Amniotic epithelial cell (primary cell): ENCODE data around the gene KNCN.
A peak's percentile ranks its signal among the peaks of the same experiment; 100 is the strongest.

Source experiments
- DNase-seq: peaks from one replicate; pipeline ENCODE4 v3.0.0-alpha.2; 2010; ENCODE audit warnings: low read depth

The KNCN gene

DNA sequence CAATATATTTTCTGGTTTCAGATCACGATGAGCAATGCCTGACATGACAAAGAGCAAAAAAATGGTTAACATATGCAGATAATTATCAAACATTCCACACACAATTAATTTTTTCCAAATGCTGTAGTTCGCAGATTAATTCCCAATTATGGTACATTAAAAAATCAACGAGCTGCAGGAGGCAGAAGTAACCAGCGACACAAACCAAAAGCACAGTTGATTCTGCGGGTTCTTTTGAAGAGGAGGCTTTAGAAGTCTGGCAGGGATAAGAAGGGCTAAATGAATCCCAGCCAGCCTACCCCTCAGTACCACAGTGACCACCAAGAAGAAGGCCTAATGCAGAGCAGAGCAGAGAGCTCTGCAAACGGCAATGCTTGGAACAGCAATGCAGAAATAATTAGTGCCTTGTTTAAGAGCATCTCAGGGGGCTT is 17.0 kb upstream of the KNCN start:
- DNase-seq, result no peak

DNA sequence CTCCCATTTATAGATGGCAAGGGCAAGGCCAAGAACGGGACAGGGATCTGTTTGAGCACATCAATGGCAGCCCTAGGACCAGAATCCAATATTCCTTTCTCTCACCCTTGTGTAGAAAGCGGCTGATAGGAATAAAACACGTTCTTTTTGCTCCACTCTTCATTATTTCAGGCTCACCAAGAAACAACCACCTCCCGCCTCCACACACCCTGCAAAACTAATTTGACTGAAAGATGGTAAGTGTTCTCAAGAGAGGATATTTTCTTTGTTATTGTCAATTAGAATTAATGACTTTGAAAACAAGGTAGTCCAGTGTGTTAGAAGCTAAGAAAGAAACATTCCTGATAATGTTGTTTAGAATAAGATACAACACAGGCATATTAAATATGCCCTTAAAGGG is 11.9 kb upstream of the KNCN start:
- no peak for DNase-seq

DNA sequence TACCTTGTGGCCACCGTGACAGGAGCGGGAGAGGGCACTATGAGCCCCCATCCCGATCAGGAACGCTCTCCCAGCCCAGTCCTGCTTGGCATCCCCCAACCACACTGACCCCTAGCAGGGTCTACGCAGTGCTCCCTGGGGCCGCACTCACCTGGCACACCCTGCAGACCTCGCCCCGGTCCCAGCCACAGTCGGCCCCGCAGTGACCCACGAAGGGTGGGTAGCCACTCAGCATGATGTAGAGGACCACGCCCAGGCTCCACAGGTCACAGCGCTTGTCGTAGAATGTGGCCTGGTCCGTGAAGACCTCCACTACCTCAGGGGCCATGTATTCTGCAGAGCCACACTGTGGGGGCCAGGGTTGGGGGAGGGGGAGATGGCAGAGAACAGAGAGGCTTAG is 11.1 kb upstream of the KNCN start:
- DNase-seq, result no peak

DNA sequence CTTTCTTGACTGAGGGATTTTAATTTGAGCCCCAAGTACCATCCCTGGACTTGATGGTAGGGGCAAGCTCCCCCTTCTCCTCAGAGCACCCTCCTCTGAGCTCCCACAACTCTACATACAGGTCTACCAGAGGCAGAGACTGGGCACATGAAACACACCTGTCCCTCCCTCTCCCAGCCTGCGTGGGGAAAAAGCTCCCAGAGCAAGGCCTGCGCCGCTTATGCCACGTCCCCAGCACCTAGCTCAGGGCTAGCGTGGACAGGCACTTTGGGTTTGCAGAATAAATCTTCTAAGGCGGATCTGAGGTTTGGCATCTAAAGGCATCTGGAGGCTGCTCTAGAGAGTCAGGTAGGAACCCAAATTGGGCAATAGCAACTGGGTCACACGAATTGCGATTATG is 7.5 kb upstream of the KNCN start:
- no peak for DNase-seq

DNA sequence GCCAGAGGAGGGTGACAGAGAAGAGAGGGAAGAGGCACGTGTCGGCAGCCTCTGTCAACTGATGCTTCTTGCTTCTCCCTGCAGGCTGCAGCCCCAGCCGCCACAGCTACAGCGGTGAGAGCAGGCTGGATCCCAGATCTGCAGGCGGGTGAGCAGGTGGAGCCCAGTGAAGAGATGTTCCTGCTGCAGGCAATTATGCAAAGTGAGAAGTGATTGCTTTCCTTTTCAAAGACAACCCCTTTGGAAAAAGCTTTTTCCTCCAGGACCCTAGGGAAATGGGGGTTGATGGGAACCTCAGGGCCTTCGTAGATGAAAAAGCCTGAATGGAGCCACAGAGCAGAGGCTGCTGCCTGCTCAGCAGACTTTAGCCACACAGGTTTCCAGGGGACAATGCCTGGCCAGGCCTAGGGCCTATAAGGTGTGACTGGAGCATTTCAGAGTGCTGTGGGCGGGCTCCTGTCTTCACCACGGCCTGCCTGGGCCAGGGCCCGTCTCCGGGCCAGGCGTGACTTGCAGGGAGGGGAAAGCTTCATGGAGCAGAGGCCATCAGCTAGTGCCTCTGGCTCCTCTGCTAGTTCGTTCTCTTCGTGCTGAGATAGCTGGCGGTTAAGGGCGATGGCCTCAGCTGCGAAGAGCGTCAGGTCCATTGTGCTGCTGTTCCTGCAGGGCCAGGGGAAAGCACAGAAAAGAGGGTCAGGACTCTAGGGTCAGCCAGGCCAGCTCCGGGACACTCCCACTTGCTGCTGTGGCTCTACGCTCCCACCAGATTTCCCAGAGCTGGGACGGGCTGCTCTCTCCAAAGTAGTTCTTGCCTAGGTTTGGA is 6.9 kb upstream of the KNCN start:
- no peak for DNase-seq

DNA sequence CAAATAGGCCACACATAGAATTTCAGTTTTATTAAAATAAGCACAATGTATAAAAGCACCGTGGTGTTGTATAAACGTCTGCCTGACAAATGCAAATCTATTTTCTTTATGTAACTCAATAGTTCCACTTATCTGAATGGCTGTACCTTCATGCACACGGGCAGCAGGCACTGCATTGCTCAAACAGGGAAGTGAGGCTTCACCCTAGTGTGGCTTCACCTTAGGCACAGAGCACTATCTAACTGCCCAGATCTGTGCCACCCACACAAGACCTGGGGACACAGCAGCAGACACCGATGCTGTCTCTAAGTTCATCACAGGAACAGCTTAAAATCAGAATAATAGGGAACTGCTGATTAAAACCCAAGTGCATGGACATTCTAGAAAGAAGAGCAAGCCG is 6.0 kb upstream of the KNCN start:
- DNase-seq, result no peak

DNA sequence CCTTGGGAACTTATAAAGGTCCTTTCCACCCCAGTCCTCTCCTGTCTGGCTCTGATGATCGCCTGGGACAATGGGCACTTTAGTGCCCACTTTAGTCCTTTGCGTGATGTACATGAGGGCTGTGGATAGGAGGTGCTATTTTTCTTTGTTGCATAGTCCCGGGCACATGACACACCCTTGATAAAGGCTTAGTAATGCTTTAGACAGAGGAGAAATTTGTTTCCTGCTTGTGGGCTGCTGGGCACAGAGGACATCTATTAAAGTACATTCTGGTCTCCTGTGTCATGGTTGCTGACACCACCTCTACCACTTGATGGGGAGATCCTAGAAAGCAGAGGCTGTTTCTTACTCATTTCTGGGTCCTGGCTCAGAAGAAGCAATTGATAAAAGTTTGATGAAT is 5.4 kb upstream of the KNCN start:
- DNase-seq, result peak; percentile 80

DNA sequence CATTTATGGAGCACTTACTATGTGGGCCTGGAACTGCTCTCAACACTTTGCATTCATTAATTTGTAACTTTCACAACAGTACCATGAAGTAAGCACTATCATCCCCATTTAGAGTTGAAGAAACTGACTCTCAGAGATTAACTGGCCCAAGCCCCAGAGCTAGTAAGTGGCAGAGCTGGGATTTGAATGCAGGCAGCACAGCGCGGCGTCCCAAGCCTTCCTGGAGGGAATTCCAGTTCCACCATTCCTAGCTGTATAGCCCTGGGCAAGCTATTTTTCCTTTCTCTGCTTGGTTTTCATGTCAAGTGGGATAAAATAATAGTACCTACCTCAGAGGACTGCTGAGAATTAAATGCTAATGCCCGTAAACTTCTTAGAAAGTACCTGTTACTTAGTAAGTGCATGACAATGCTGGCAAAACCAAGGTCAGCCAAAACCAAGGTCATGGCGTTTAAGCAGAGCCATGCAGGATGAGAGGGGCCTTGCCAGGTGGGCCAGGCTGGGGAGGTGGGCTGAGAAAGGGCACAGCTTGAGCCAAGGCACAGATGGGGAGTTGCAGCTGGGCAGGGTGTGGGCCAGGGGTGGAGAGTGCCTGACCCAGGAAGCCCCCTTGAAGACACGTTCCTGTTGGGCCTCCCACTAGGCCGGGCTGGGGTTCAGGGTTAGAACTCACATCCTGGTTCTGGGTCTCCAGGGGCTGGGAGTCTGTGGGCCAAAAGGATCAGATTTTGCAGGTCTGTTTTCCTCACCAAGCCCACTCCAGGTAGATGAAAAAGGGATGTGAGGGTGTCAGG is 4.6 kb upstream of the KNCN start:
- no peak for DNase-seq

DNA sequence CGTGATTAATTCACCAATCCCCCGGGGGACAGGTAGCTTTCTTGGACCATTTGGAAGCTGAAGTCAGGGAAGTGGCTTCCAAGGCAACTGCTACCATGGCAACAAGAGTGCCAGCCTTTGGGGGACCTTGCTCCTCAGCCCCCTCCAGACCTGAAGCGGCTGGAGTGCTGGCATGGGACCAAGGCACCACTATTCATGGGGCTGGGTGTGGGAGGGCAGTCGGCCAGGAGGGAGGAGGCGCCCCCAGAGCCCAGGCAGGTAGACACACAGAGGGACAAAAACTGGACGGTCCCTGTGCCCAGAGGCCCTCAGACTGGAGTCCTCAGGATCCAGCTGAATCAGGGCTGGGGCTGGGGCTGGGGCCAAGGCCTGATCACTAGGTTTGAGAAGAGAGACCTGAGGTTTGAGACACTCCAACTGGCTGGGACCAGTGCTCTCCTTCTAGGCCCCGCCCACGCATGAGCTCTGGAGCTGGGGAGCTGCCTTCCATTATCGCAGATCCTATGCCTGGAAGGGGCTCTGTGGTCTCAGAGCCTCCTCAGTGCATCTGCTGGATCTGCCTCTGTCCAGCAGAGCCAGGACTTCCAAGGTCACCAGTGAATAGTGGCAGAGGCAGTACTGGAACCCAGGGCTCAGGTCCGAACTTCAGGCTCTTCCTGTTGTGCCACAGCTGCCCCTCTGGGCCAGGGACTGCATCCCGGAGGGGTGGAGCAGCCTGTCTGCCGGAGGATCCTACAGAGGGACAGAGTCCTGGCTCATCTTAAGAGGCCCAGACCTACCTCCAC is 3.3 kb upstream of the KNCN start:
- DNase-seq, result no peak

DNA sequence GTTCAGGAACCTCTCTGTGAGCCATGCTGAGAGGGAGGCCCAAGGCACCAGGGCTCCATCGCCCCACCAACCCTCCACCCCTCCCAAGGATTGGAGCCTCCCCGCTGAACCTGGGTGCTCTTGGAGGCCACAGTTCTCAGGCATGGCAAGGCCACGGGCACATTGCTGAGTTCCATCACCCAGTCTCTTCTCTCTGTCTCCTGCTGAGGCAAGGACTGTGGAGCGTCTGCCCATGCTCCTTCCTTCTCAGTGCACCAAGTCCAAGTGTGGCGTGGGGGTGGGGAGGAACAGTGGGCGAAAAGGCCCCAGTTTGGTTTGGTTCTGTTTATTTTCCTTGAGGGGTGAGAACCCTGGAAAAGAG is 2.8 kb upstream of the KNCN start:
- DNase-seq, result no peak

DNA sequence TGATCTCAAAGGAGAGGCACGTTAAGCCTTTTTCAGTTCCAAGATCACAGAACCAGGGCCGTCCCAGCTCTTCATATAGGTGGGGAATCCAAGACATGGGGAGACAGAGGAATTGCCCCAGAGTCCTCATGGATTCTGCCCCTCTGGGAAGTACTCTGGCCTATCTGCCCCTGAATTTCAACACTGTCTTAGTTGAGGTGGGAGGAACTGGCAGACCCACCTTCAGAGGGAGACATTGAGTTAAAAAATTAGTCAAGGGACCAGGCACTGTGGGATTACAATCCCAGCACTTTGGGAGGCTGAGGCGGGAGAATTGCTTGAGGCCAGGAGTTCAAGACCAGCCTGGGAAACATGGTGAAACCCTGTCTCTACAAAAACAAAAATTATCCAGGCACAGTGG is 2.1 kb upstream of the KNCN start:
- no peak for DNase-seq

DNA sequence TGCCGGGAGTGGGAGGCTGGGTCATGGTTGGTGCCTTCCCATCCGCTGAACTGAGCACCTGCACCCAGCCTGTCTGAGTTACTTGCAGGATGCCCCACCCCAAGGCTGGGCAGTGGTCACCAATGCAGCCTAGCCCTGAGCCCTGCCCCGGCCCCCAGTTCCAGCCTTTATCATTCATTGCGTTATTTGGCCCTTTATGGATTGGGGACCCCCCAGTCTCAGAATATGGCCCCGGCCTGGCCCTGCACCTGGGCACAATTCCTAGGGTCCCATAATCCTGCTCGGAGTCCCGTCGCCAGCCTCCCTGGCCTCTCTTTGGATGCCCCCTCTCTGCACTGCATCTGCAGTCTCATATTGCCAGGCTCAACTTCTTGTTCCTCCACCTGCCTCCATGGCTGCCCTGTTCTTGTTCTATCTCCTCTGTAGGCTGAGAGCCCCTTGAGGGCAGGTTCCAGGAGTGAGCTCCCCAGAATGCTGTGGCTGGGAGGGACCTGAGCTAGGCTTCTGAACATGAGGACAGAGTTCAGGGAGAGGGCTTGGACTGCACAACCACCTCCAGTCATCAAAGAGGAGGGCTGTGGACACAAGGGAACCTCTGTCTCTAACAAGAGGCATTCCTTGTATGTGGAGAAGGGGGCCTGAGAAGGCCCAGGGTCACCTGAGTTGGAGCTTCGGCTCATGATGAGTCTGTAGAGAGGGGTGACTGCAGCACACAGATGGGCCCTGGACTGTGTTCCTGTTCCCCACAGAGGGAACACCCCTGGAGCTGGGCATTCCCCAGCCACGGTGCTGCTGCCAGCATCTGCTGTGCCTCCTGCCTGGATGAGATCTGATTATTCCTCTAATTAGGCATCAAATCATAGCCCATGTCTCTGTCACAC is 1.1 kb upstream of the KNCN start:
- DNase-seq, result no peak

DNA sequence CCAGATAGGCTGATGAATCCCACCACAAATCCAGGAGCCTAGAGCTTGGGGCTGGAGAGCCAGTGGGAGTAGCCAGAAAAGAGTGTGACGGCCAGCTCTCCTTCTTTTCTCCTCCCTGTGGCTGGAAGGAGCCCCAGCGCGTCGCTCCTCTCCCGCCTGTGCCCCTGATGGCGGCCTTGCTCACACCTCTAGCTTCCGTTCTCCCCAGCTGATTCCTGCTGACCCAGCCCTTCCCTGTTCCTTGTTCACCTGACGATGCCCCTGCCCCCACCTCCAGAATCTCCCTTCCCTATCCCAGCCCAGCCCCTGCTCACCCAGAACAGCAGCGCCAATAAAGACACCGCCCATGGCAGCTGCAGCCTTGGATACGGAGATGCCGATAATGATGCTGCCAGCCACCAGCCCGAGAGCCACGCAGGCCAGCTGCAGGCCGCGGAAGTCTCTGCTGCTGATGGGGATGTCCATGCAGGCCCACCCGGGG is 656 bp downstream of the KNCN start:
- no peak for DNase-seq

DNA sequence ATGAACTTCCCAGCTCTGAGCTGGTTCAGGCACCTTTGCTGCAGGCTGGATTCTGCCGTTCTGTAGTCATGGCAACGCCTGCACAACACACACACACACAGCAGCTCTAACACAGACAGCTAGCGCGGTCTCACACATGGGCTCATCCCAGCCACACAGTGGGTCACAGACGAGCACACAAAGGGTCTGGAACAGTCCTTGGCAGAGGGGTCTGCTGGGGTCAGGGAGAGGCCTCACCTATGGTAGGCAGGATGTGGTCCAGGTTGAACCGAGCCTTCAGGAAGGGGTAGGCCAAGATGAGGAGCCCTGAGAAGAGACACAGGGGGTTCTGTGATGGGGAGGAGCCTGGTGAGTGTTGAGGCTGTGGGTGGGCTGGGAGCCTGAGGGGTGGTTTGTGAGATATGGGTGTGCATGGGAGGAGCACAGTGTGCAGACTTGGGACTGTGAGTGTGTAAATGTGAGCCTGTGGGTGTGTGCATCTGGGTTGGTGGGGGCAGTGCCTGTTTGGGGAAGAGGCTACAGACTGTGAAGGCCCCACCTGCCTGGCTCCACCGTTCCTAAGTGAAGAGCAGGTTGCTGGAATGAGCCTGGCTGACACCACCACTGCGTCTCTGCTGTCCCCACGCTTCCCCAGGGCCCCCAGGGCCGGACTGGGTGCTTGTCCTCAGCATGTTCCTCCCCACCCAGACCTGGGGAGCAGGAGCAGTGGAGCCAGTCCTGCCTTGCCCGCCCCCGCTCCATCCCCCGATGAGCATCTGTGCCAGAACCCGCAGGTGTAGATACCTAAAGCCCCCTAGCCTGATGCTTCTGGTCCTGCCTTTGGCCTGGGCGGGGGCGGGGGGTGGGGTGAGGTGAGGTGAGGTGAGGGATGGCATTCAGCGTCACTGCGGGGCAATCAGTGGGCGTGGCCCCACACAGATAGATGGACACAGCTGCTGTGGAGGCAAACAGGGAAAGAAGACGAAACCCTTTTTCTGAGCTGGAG is 1.5 kb downstream of the KNCN start:
- peak; percentile 37 for DNase-seq

DNA sequence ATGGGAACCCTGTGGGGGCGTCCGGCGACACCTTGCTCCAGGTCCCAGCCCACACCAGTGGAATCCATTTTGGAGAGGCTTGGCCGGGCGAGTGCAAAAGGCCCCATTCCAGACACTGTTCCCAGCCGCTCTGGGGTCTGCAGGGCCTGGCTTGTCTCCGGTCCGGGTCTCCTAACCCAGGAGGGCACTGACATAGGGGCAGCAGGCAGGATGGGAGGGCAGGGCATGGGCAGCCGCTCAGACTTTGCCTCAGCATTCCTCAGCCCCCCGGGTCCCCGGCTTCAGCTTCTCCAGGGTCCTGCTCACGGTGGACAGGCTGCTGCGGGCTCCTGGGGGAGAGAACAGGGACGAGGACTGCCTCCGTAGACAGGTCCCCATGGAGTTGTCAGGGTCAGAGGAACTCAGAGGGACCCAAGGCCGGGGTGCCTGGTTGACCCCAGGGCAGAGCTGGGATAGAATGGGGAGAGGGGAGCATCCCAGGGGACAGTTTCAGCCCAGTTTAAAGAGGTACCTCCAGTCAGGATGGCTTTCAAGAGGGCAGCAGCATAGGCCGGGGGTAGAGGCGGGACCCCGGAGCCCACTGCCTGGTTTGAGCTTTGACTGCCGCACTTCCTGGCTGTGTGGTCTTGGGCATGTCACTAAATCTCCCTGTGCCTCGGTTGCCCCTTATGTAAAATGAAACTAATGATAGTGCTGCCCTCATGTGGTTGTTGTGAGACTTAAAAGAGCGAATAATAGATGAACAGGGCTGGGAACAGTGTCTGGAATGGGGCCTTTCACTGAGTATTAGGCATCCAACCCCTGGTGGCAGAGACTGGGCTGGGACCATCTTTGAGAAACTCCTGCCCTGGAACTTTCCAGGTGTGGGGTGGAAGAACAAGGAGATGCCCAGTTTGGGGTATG is 3.7 kb downstream of the KNCN start:
- peak; percentile 49 for DNase-seq

DNA sequence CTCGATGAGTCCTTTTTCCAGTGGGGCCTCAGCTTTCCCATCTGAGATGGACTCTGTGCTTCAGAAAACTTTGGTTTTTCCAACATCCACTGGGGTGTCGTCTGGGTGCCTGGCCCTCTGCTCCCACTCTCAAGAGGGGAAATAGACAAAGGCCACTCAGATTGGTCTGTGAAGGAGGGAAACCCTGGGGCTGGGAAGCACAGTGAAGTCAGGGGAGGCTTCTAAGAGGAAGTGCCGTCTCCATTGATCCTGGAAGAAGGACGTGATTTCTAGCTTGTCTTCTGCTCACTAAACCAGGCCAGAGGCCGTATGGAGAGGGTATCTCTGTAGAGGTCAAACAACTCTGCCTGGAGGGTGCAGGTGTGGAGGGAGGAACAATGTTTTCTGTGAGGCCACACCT is 5.2 kb downstream of the KNCN start:
- DNase-seq, result no peak

DNA sequence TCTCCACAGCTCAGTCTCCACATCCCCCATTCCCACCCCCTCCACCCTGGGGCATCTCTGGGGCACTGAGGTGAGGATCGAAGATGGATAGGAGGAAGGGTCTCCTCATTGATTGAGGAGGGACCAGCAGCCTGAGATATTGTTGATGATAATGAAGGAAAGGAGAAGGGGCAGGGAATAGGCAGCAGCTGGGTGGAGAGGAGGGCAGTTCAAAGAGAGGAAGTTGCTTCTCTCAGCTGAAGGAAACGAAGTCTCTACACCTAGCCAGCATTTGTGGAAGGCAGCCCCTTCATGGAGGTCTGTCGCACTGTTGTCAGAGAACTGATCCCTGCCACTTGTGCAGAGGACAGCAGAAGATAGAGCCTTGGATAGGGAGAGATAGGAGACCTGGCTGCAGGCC is 5.7 kb downstream of the KNCN start:
- DNase-seq, result no peak

DNA sequence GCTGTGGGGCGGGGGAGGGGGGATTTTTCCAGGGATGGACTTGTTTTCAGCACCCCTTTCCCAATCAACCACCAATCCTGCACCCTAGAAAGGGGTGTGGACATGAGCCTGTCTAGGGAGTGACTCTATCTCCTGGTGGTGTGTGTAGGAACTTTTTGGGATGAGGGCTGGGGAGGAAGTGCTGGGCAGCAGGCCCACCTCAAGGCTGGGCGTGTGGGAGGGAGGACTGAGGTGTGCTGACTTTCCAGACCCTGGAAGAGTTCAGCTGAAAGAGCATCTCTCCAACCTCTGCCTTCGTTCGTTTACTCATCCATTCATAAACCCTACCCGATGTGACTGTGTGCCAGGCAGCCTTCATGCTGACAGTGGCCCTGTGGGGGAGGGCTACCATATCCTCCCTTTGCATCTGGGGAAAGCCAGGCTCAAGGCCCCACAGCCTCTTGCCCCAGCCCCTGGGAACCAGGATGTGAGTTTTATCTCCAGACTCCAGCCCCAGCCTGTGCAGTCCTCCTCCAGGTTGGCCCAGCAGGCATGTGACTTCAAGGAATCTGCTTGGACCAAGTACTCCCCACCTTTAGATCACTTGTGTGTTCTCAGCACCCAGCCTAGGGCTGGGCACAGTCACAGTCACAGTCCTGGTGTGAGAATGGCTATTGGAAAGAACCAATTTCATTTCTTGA is 6.7 kb downstream of the KNCN start:
- no peak for DNase-seq
